H1 (cell line): ENCODE measurements around the gene ZNF423. TPM values are rescaled to one million over a fixed set of nuclear protein-coding genes. Genes with fewer than 3 reads are reported as not detected.

Experiments
- CTCF ChIA-PET: fragments of 300-600 bp; sonication (Branson Sonifier 250); formaldehyde crosslinking; loops from one replicate; lab custom pipeline; 2021; ENCODE audit not compliant: partially characterized antibody; lab: Charles Lee
- POLR2A ChIA-PET: fragments of 300-600 bp; sonication (Branson Sonifier 250); formaldehyde crosslinking; loops from one replicate; lab custom pipeline; 2021; ENCODE audit warnings: inconsistent platforms; ENCODE audit not compliant: partially characterized antibody; lab: Charles Lee
- DNase-seq, 2 experiments: peaks; one replicate each; pipeline versions ENCODE4 v3.0.0 to v3.0.0-alpha.2; 2010 to 2022; ENCODE audit warnings: low spot score in 2 of 2, low read depth in 1 of 2, mixed read lengths in 1 of 2
- FAIRE-seq: peaks from 2 replicates; lab custom pipeline; 2011; peaks lifted over from hg19 to GRCh38; lab: Jason Lieb, UNC
- H2AFZ ChIP-seq: 2 replicates; pipeline ENCODE4 v1.8.1; 2012; ENCODE audit warnings: low read length, inconsistent platforms
- H2AK5ac ChIP-seq: 2 replicates; pipeline ENCODE4 v1.6.1; 2013; ENCODE audit warnings: low read depth, low read length
- H2BK120ac ChIP-seq: replicated peaks from 2 replicates; pipeline ENCODE3; 2013; ENCODE audit warnings: low read depth, low read length, inconsistent platforms
- H2BK12ac ChIP-seq: 2 replicates; pipeline ENCODE4 v1.6.1; 2013; ENCODE audit warnings: low read depth, low read length
- H2BK15ac ChIP-seq: 2 replicates; pipeline ENCODE4 v1.6.1; 2013; ENCODE audit warnings: low read length
- H2BK20ac ChIP-seq: 2 replicates; pipeline ENCODE4 v1.6.1; 2013; ENCODE audit warnings: low read length
- H2BK5ac ChIP-seq: 2 replicates; pipeline ENCODE4 v1.6.1; 2013; ENCODE audit warnings: low read depth, low read length
- H3K14ac ChIP-seq: 2 replicates; pipeline ENCODE4 v1.6.1; 2013; ENCODE audit warnings: inconsistent platforms; ENCODE audit not compliant: insufficient read length
- H3K18ac ChIP-seq: 2 replicates; pipeline ENCODE4 v1.6.1; 2013; ENCODE audit warnings: low read length; ENCODE audit errors: extremely low read depth
- H3K23ac ChIP-seq: 2 replicates; pipeline ENCODE4 v1.6.1; 2013; ENCODE audit warnings: inconsistent platforms; ENCODE audit not compliant: insufficient read length
- H3K23me2 ChIP-seq: 2 replicates; pipeline ENCODE4 v1.6.1; 2013; ENCODE audit warnings: low read depth, low read length
- H3K27ac ChIP-seq: 2 replicates; pipeline ENCODE4 v1.6.1; 2011; ENCODE audit warnings: low read depth, low read length, inconsistent platforms
- H3K27me3 ChIP-seq, 4 experiments: replicated peaks in 1 of 4; 1 replicate in 1 of 4; 2 replicates in 3 of 4; pipeline versions ENCODE4 v1.6.1 to v1.8.1; 2011 to 2013; ENCODE audit warnings: low read length in 3 of 4, mild to moderate bottlenecking in 3 of 4, inconsistent platforms in 2 of 4, mixed read lengths in 2 of 4, moderate library complexity in 1 of 4; ENCODE audit not compliant: control insufficient read depth in 3 of 4, insufficient read depth in 3 of 4; ENCODE audit errors: extremely low read depth in 1 of 4
- H3K36me3 ChIP-seq, 4 experiments: 2 replicates each; pipeline versions ENCODE4 v1.6.1 to v1.8.1; 2011 to 2013; ENCODE audit warnings: mild to moderate bottlenecking in 4 of 4, low read length in 3 of 4, moderate library complexity in 2 of 4, control low read depth in 1 of 4, inconsistent platforms in 1 of 4; ENCODE audit not compliant: insufficient read depth in 4 of 4, control insufficient read depth in 2 of 4
- H3K4ac ChIP-seq: replicated peaks from 2 replicates; pipeline ENCODE3; 2013; ENCODE audit warnings: low read length, low read depth, mixed read lengths, inconsistent platforms; ENCODE audit not compliant: insufficient read length
- H3K4me1 ChIP-seq, 4 experiments: replicated peaks in 1 of 4; 1 replicate in 1 of 4; 2 replicates in 3 of 4; pipeline versions ENCODE4 v1.6.1 to v1.8.1; 2011 to 2013; ENCODE audit warnings: low read length in 3 of 4, inconsistent platforms in 2 of 4, mixed read lengths in 1 of 4; ENCODE audit not compliant: insufficient read depth in 4 of 4, control insufficient read depth in 3 of 4
- H3K4me2 ChIP-seq, 2 experiments: 2 replicates each; pipeline versions ENCODE4 v1.6.1 to v1.8.1; 2011 to 2013; ENCODE audit warnings: low read depth in 2 of 2, low read length in 2 of 2, control low read depth in 1 of 2, inconsistent platforms in 1 of 2, mild to moderate bottlenecking in 1 of 2; ENCODE audit not compliant: insufficient read depth in 1 of 2
- H3K4me3 ChIP-seq, 4 experiments: fragments of 200-600, 300-600 bp in 1 of 4; sonication (generic), shearing (Covaris generic), sonication (Bioruptor Twin) in 1 of 4; 2 replicates each; pipeline versions ENCODE4 v1.5.1 to v1.8.1; 2011 to 2016; ENCODE audit warnings: low read length in 4 of 4, low read depth in 3 of 4, control low read depth in 2 of 4, inconsistent platforms in 2 of 4, mild to moderate bottlenecking in 2 of 4, mixed read lengths in 1 of 4, moderate library complexity in 1 of 4; ENCODE audit not compliant: insufficient read depth in 2 of 4; ENCODE audit errors: extremely low read depth in 1 of 4
- H3K56ac ChIP-seq: replicated peaks from 2 replicates; pipeline ENCODE3; 2013; ENCODE audit warnings: low read depth, mild to moderate bottlenecking, mixed read lengths, low read length, inconsistent platforms; ENCODE audit not compliant: insufficient read length
- H3K79me1 ChIP-seq: 2 replicates; pipeline ENCODE4 v1.6.1; 2013; ENCODE audit warnings: low read depth, low read length, control low read depth
- H3K79me2 ChIP-seq, 2 experiments: 2 replicates each; pipeline versions ENCODE4 v1.6.1 to v1.8.1; 2012 to 2013; ENCODE audit warnings: low read length in 2 of 2, mild to moderate bottlenecking in 2 of 2, inconsistent platforms in 1 of 2; ENCODE audit not compliant: insufficient read depth in 2 of 2, control insufficient read depth in 1 of 2
- H3K9ac ChIP-seq, 4 experiments: replicated peaks in 1 of 4; 1 replicate in 1 of 4; 2 replicates in 3 of 4; pipeline versions ENCODE4 v1.6.1 to v1.8.1; 2011 to 2013; ENCODE audit warnings: low read depth in 3 of 4, low read length in 3 of 4, control low read depth in 2 of 4, mild to moderate bottlenecking in 2 of 4, moderate library complexity in 2 of 4, inconsistent platforms in 1 of 4; ENCODE audit errors: extremely low read depth in 1 of 4
- H3K9me3 ChIP-seq, 2 experiments: 2 replicates each; pipeline versions ENCODE4 v1.6.1 to v1.8.1; 2012 to 2013; ENCODE audit warnings: mild to moderate bottlenecking in 2 of 2, moderate library complexity in 2 of 2, control low read depth in 1 of 2, inconsistent platforms in 1 of 2, low read depth in 1 of 2, low read length in 1 of 2, mixed read lengths in 1 of 2; ENCODE audit not compliant: insufficient read depth in 2 of 2
- H4K20me1 ChIP-seq, 2 experiments: replicated peaks in 1 of 2; 2 replicates each; pipeline versions ENCODE3 to v1.8.1; 2011 to 2013; ENCODE audit warnings: inconsistent platforms in 2 of 2, low read length in 2 of 2, mild to moderate bottlenecking in 1 of 2; ENCODE audit not compliant: insufficient read depth in 2 of 2, control insufficient read depth in 1 of 2
- H4K5ac ChIP-seq: 2 replicates; pipeline ENCODE4 v1.6.1; 2013; ENCODE audit warnings: low read length, low read depth, mixed read lengths, inconsistent platforms; ENCODE audit not compliant: insufficient read length
- H4K8ac ChIP-seq: 2 replicates; pipeline ENCODE4 v1.8.0; 2013; ENCODE audit warnings: mild to moderate bottlenecking, moderate library complexity, low read length, inconsistent platforms; ENCODE audit not compliant: insufficient read depth; ENCODE audit errors: extremely low read depth
- H4K91ac ChIP-seq: replicated peaks from 2 replicates; pipeline ENCODE3; 2013; ENCODE audit warnings: low read length, mixed read lengths, inconsistent platforms; ENCODE audit not compliant: insufficient read length
- CEBPB ChIP-seq: IDR thresholded peaks from 2 replicates; pipeline ENCODE4 v1.6.1; 2012; ENCODE audit warnings: low read depth, low read length
- FOSL1 ChIP-seq: IDR thresholded peaks from 2 replicates; pipeline ENCODE4 v1.6.1; 2011; ENCODE audit warnings: mild to moderate bottlenecking, low read depth, low read length, moderate library complexity; ENCODE audit not compliant: insufficient read depth
- GABPA ChIP-seq: IDR thresholded peaks from 2 replicates; pipeline ENCODE4 v1.6.1; 2011; ENCODE audit warnings: mild to moderate bottlenecking, low read length, moderate library complexity, borderline replicate concordance; ENCODE audit not compliant: insufficient read depth
- KDM4A ChIP-seq: IDR thresholded peaks from one replicate; pipeline ENCODE4 v1.7.1; 2012; ENCODE audit warnings: low read depth, mild to moderate bottlenecking, moderate library complexity, low read length, inconsistent platforms; ENCODE audit not compliant: severe bottlenecking
- MAFK ChIP-seq: IDR thresholded peaks from 2 replicates; pipeline ENCODE4 v1.6.1; 2012; ENCODE audit warnings: low read depth, mild to moderate bottlenecking, improper control_type of control experiment, low read length
- PHF8 ChIP-seq: fragments of 200-600 bp; sonication (generic); conservative IDR thresholded peaks from 2 replicates; pipeline ENCODE4 v1.7.1; 2012; ENCODE audit warnings: low read depth, mild to moderate bottlenecking, inconsistent platforms, low read length, moderate library complexity
- RXRA ChIP-seq: IDR thresholded peaks from 2 replicates; pipeline ENCODE4 v1.6.1; 2011; ENCODE audit warnings: low read depth, mild to moderate bottlenecking, low read length, moderate library complexity; ENCODE audit not compliant: insufficient read depth
- SIX5 ChIP-seq: IDR thresholded peaks from 2 replicates; pipeline ENCODE4 v1.6.1; 2011; ENCODE audit warnings: mild to moderate bottlenecking, low read depth, low read length
- SP1 ChIP-seq: IDR thresholded peaks from 2 replicates; pipeline ENCODE4 v1.6.1; 2011; ENCODE audit warnings: low read depth, low read length
- SRF ChIP-seq: IDR thresholded peaks from 2 replicates; pipeline ENCODE4 v1.6.1; 2011; ENCODE audit warnings: mild to moderate bottlenecking, low read depth, low read length, moderate library complexity
- TAF7 ChIP-seq: optimal IDR thresholded peaks from 2 replicates; pipeline ENCODE3; 2011; ENCODE audit warnings: low read depth, mild to moderate bottlenecking, inconsistent platforms, low read length, moderate library complexity, borderline replicate concordance
- TEAD4 ChIP-seq: IDR thresholded peaks from 2 replicates; pipeline ENCODE4 v1.6.1; 2012; ENCODE audit warnings: low read depth, low read length, inconsistent platforms, mixed read lengths
- YY1 ChIP-seq: IDR thresholded peaks from 2 replicates; pipeline ENCODE4 v1.6.1; 2011; ENCODE audit warnings: low read depth, mild to moderate bottlenecking, low read length
- ZNF274 ChIP-seq: IDR thresholded peaks from 2 replicates; pipeline ENCODE4 v1.7.0; 2012; ENCODE audit warnings: low read length, borderline replicate concordance; ENCODE audit errors: extremely low read depth
- WGBS, 2 experiments: shearing (Covaris generic) in 1 of 2; methylation state at CpG; one replicate each; pipeline versions ENCODE4 v1.1.6 to v1.1.7; 2013 to 2015; ENCODE audit warnings: low lambda C conversion rate in 2 of 2, mixed read lengths in 2 of 2, inconsistent platforms in 1 of 2, low coverage in 1 of 2, missing lambda C conversion rate in 1 of 2; ENCODE audit not compliant: insufficient replicate concordance in 2 of 2, insufficient coverage in 1 of 2, insufficient read length in 1 of 2; ENCODE audit errors: extremely low coverage in 1 of 2, missing lambda C conversion rate in 1 of 2; 5-methylcytosine and 5-hydroxymethylcytosine counted together
- polyA plus RNA-seq, 7 experiments: library from polyadenylated mRNA; depleted of rRNA in 3 of 7; stranded (reverse) in 5 of 7; unstranded in 2 of 7; fragments of >200 nt in 5 of 7; fragments of 200-250 nt in 2 of 7; gene quantifications; 1 replicate in 5 of 7; 2 replicates in 1 of 7; 4 replicates in 1 of 7; pipeline versions ENCODE4 v1.2.1 to v1.2.3, GENCODE V29; 2011 to 2013; ENCODE audit warnings: missing spikeins in 2 of 7, mixed read lengths in 2 of 7
- total RNA-seq: library from RNA; stranded (reverse); fragmentation: NEBNext Ultra II Directional; extraction: Animal tissue kit (Norgen Biotek cat#: 25700); gene quantifications from 2 replicates; pipeline ENCODE4 v1.2.1, GENCODE V29; 2021
- TF ChIP-seq, protein P1 (sequence below): IDR thresholded peaks from 2 replicates; pipeline ENCODE4 v1.6.1; 2011; ENCODE audit warnings: low read depth, mild to moderate bottlenecking, low read length; ENCODE audit not compliant: insufficient read depth

The ZNF423 gene
- total and polyA plus RNA-seq, 2 of the 8 experiments (the other 6 are each of a cell fraction or from before 2014, with no cell fraction given), result 38.2 to 52.3 TPM

DNA sequence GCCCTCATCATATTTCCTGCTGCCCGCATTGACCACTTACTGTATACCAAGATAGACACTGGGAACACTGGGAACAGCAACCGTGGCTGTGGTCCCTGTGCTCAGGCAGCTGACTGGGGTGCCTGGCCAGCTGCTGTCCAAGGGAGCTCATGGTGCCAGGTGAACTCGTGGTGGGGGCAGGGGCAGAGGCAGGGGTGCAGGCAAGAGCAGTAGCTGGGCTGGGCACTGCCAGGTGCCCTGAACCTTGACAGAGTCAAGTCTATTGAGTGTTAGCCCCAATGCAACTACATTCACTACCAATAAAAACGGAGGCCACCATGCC, 279.8 kb downstream of the ZNF423 start:
- POLR2A ChIA-PET, result no interaction called here
- Histone ChIP-seq H3K23me2 (no peaks in the 10 kb centered on the region; the same call in 1 of the 2 replicates), H2BK20ac (no peak overlapping the region), H3K4ac (no peak overlapping the region), H3K9ac (no peak overlapping the region), H2AFZ (no peak overlapping the region), H2AK5ac (no peak overlapping the region), H2BK12ac (0 out of 2 replicates have a peak overlapping the region, but pooled peaks have one; percentile 23), H4K91ac (no peak overlapping the region), H2BK120ac (no peak overlapping the region), H4K20me1 (peaks cover 0 to 2% of the 10 kb centered on the region in 2 experiments), H2BK5ac (no peak overlapping the region), H3K18ac (0 out of 2 replicates have a peak overlapping the region, but pooled peaks have one; percentile 15), H3K9me3 (no peaks in the 10 kb centered on the region), H4K8ac (no peak overlapping the region), H3K36me3 (no peaks in the 10 kb centered on the region), H3K79me1 (no peaks in the 10 kb centered on the region), H3K79me2 (no peaks in the 10 kb centered on the region), H3K56ac (no peak overlapping the region), H3K23ac (no peak overlapping the region), H3K4me3 (no peak overlapping the region), H4K5ac (no peak overlapping the region), H2BK15ac (no peak overlapping the region), H3K14ac (no peak overlapping the region), H3K4me1 (peaks cover 4 to 17% (median 6%) of the 10 kb centered on the region in 4 experiments; a peak in 5 of 7 replicates), H3K27me3 (no peaks in the 10 kb centered on the region), H3K27ac (no peak overlapping the region), H3K4me2 (no peak overlapping the region)
- CTCF ChIA-PET, result interaction anchor here (1.1 to 5.2 kb wide), 4 partner anchors 13 to 21 kb away, joined by 3 to 30 read pairs (median 24); no protein-coding TSS in a partner anchor
- WGBS, 2 experiments, result 93% methylated on average over 4 of the region's 4 CpGs; no CpG with 5 or more reads in 1 of the 2 experiments
- FAIRE-seq, result no peak
- no peak for DNase-seq
- no peak for TF ChIP-seq CEBPB
- TF ChIP-seq TEAD4, result no peak
- no peak for TF ChIP-seq PHF8
- no peak for TF ChIP-seq SRF
- no peak for TF ChIP-seq MAFK
- no peak for TF ChIP-seq FOSL1
- no peak for TF ChIP-seq SIX5
- no peak for TF ChIP-seq RXRA
- TF ChIP-seq, protein P1, sequence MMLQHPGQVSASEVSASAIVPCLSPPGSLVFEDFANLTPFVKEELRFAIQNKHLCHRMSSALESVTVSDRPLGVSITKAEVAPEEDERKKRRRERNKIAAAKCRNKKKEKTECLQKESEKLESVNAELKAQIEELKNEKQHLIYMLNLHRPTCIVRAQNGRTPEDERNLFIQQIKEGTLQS, result no peak
- TF ChIP-seq ZNF274, result no peak
- no peak for TF ChIP-seq GABPA
- no peak for TF ChIP-seq SP1
- no peak for TF ChIP-seq YY1
- TF ChIP-seq TAF7, result no peak
- TF ChIP-seq KDM4A, result no peak
